Activated gamma-delta T cell (primary cell): ENCODE measurements around the gene WASF2.
"Not testable (repeated sequence)": the region's sequence is repeated elsewhere in the genome, so short reads cannot be mapped to it uniquely, and the experiment has no call there.

ENCODE experiments used
- DNase-seq: peaks from one replicate; lab custom pipeline; 2025; lab: John Stamatoyannopoulos, UW

The WASF2 gene

GRCh38 chr1:27418326-27419185 lies 71.4 kb downstream of the WASF2 start:
- DNase-seq = no peak

- DNase-seq = no peak
These were observed 72.3 kb downstream of the WASF2 start for GRCh38 chr1:27417713-27418112.

DNA sequence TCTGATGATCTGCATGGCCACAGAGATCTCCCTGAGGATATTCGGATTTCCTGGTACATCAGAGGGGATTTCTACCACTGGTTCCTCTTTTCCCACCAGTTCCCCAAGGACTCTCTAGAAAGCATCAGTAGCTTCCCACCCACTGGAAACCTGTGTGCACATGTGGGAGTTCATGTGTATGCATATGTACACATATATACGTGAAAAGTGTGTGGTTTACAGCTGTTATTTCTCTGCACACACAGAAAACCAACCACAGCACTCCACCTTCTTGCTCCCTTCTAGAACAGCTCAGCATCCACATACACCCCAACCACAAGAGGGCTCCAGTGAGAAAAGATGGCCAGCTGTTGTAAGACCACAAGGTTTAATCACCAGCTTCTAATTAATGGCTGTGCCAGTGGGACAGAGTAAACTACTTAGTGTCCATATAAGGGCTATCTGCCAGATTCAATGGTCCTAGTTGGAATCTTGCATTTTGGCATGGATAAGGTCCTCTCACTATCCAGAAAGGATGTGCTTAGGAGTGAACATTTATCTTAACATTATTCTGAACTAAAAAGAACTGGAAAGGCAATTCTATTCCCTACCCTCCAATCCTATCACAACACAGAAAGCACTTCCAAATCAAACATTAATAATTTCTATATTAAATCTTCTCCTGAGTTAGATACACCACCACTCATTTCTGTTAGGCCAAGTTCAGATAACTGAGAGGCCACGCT lies 73.4 kb downstream of the WASF2 start:
- no peak for DNase-seq

DNA sequence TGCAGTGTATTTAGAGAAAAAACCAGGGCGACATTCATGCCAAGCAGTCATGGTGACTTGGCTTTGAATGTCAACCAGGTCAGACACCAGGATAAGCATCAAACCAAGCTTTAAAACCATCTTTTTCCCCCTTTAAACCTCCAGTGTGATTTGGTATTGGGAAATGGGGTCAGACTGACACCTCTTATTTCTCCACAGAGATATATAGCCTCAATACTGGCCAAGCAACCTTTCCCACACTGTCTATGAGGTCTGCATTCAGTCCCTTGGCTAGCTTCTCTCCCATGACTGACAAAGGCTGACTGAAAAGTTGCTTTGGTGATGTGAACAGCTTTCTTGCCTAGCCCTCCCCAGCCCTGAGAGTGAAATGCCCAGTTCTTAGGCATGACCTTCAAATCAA lies 75.9 kb downstream of the WASF2 start:
- DNase-seq = no peak

- DNase-seq = no peak
These were observed 77.0 kb downstream of the WASF2 start for GRCh38 chr1:27413004-27413403.

DNA sequence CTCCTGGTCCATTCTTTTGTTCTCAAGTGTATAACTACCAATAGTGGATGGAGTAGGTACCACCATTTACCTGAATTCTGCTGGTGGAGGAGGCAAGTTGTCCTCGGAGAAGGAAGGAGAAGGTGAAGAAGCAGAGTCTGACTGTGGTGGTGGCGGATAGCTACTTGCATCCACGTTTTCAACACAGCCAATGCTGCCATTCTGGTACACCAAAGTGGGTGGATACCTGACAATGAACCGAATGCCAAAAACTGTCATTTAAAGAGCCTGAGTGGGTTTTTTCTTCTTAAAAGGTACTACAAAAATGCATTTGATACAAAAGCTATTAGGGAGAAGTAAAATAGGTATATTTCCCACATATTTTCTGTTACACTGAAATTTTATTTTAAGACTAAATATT lies 77.5 kb downstream of the WASF2 start:
- no peak for DNase-seq

GRCh38 chr1:27410709-27411108 lies 79.3 kb downstream of the WASF2 start:
- no peak for DNase-seq

DNA sequence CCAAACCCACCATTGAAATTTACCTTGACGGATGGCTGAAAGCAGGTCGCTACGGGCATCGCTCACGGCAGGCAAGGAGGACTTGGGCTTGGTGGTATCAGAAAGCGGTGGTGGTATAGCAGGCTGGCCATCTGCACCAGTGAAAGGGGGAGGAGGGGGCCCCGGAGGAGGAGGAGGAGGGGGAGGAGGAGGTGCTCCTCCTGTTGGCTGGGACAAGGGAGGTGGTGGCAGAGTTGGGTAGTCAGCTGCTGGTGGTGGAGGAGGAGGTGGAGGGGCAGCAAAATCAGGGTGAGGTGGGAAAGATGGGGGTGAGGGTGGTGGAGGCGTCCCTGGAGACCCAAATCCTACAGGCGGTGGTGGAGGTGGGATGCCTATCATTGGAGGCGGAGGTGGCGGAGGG lies 80.3 kb downstream of the WASF2 start:
- DNase-seq = no peak

DNA sequence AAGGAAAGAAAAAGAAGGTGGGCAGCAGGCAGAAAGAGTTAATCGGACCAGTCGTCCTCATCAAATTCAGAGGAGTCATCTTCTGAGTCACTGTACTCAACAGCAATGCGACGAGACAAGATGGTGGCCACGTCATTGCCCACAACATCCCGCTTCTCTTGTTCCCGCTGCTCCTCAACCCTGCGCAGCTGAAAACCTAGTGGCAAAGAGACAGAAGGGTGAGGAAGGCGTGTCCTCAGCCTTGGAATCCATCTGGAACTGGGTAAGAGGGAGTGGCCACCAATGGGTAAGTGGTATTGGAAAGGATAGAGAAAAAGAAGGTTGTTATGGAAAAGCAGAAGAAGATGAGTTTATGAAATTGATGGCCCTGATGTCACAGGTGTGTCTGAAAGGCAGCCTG lies 81.8 kb downstream of the WASF2 start:
- no peak for DNase-seq

DNA sequence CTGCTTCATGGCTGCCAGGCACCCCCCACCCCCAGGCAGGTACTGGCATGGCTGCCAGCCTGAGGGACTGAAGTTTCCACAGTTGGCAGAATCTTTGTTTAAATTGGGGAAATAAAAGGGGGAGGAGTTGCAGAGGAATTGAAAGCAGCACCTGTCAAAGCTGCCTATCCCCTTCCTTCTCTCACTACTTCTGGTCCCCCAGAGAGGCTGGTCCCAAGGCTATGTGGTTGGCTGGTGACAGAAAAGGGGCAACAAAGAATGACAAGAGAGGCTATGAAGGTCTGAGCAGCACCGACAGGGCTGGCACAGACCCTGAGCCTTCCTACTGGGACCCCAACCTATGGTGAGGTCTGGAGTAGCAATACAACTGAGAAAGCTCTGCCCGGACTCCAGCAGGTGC lies 83.2 kb downstream of the WASF2 start:
- DNase-seq = not testable (repeated sequence)

DNA sequence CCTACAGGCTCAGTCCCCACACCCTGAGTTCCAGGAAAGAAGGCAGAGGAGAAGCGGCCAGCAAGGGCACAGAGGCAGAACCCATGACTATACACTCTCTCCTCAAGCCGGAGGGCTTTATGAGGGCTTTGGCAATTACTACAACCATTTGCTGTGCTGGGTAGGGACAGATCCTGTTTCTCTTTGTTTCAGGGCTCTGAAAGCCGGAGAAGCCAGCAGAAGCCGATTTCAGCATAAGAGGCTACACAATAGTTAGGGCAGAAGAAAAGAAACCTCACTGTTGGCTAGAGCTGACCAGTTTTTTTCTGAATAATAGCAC lies 83.6 kb downstream of the WASF2 start:
- DNase-seq = no peak

DNA sequence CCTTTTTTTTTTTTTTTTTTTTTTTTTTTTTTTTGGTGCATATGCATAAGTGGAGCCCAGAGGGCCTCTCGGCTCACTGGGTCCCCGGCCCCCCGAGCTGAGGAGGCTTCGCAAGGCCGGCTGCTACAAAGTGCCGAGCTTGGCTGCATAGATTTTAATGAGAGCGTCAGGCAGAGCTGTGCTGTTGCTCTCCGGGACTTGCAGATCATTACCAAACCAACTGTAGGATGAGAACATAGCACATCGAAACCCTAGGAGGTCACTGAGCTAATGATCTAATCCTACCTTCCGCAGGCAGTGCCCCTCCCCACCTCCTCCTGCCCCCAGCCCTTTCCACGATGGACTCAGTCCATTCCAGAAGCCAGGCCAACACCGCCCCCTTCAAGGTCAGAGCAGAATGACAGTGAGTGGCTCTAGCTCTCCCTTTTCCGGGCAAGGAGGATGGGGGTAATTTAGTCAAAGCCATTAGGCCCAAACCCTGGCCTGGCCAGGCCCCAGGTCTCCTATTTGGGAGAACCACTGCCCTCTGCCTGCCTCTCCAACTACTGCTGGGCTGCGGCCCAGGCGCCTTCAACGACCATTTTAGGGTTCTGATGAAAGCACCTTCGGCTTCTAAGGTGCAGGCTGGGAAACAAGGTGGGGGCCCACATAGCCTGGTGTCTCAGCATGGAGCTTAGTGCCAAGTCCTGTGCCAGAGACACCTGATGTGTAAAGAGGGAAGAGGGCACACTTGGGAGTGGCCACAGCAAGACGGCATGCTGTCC lies 84.2 kb downstream of the WASF2 start:
- not testable (repeated sequence) for DNase-seq

DNA sequence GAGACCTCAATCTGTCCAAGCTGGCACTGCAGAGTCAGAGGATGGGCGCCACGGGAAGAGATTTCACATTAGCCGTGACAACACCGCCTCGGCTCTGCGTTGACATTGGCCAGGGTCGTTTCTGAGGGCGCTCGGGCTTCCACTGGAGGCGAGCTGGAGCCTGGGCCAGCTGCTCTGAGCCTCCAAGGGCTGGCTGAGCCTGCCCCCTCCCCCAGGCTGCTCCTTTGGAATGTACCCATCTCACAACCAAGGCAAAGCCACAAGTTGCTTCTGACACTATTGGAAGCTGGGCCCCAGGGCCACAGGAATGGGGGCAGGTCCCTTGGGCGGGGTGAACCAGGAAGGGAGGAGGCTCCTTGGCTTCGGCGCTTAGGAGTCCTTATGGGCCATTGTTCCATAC lies 84.9 kb downstream of the WASF2 start:
- DNase-seq = no peak

GRCh38 chr1:27403931-27404330 lies 86.0 kb downstream of the WASF2 start:
- no peak for DNase-seq

DNA sequence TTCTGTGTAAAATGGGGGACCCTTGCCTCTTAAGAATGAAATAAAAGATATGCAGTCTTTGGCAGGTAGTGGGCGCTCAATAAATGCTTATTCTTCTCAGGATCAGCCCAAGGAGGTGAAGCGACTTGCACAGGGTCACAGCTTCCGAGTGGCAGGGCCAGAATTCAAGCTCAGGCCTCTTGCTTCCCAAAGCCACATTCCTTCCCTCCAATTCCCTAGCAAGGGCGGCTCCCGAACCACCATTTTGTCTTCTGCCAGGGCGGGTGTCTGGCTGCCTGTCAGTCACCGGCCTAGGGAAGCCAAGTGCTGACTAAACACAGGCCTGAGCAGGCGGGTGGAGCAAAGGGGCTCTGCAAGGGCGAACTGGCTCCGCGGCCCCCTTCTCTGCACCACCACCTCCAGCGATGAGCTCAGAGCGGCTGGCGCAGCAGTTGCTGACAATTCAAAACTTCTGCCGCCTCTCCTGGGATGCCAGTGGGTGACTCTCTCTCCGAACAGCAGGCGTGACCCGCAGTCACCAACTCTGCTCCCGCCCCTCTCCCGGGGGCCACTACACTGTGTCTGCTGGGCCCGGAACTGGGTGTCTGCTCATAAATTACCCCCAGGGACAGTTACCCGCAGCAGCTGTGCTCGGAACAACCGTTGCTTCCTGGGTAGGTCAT lies 86.8 kb downstream of the WASF2 start:
- no peak for DNase-seq

GRCh38 chr1:27402349-27402754 lies 87.6 kb downstream of the WASF2 start:
- no peak for DNase-seq

- no peak for DNase-seq
These were observed 89.0 kb downstream of the WASF2 start for GRCh38 chr1:27400963-27401341.

- no peak for DNase-seq
These were observed 89.6 kb downstream of the WASF2 start for GRCh38 chr1:27400082-27400962.

- DNase-seq = no peak
These were observed 90.5 kb downstream of the WASF2 start for GRCh38 chr1:27399251-27400025.

GRCh38 chr1:27398405-27399149 lies 91.4 kb downstream of the WASF2 start:
- no peak for DNase-seq
